GM12874 (cell line): Measurements from ENCODE around the gene MTHFD1L.

Experiments used
- CTCF ChIP-seq: IDR thresholded peaks from 2 replicates; pipeline ENCODE4 v1.5.1; 2011; ENCODE audit warnings: low read depth, mild to moderate bottlenecking, control low read depth, low read length, moderate library complexity; ENCODE audit not compliant: insufficient read depth

Gene MTHFD1L

GRCh38 chr6:151136141-151136755 is 270.7 kb downstream of the MTHFD1L start:
- no peak for TF ChIP-seq CTCF

- TF ChIP-seq CTCF: no peak
These were observed 272.0 kb downstream of the MTHFD1L start for GRCh38 chr6:151137542-151137941.

GRCh38 chr6:151139524-151139923 is 274.0 kb downstream of the MTHFD1L start:
- no peak for TF ChIP-seq CTCF

GRCh38 chr6:151140767-151141166 is 275.3 kb downstream of the MTHFD1L start:
- no peak for TF ChIP-seq CTCF

- no peak for TF ChIP-seq CTCF
These were observed 276.2 kb downstream of the MTHFD1L start for GRCh38 chr6:151141685-151142084.

GRCh38 chr6:151142676-151143075 is 277.2 kb downstream of the MTHFD1L start:
- TF ChIP-seq CTCF: no peak

GRCh38 chr6:151143337-151143736 is 277.8 kb downstream of the MTHFD1L start:
- TF ChIP-seq CTCF: no peak
